NCI-H2196 treated with DMSO at 0.1 percent for 48 hours (cell line): ENCODE measurements around the gene SLC38A1.
"Not testable (repeated sequence)": the region's sequence is repeated elsewhere in the genome, so short reads cannot be mapped to it uniquely, and the experiment has no call there.

ENCODE experiments used
- DNase-seq: peaks from one replicate; lab custom pipeline; 2025; ENCODE audit not compliant: unreplicated experiment; lab: John Stamatoyannopoulos, UW

The SLC38A1 gene

DNA sequence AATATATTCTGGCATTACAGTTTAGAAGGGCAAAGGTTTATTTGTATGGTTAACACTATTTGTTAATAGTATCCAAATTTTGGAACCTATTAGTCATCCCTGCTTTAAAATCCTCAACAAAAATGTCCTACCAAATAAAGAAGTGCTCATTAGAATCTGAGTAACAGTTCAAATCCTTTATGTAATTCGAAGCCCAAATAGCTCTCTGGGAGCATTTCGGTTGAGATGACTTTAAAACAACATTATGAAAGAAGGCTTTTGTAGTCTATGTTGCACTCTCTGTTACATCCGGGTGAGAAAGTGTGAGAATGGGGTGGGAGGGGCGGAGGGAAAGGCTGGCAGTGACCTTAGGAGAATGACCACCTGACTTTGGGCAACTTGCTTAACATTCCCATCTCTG lies 59.7 kb downstream of the SLC38A1 start:
- DNase-seq: peak; percentile 67

DNA sequence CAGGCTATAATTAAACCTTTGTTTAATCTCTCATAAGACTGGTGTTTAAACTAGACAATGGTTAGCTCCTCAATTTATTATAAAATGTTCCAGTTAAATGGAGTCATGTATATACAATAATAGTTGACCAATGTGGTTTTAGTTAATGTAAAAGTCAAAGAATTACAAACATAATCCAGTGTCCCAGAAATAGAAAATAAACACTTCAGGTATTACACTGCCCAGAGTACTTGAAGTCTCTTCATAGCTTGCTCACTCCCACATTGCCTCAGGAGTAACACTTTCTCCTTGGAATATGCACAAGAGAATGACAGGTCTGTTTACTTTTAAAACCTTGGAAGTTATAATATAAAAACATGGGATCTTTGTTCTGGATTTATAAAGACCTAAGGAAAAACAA lies 60.5 kb downstream of the SLC38A1 start:
- no peak for DNase-seq

DNA sequence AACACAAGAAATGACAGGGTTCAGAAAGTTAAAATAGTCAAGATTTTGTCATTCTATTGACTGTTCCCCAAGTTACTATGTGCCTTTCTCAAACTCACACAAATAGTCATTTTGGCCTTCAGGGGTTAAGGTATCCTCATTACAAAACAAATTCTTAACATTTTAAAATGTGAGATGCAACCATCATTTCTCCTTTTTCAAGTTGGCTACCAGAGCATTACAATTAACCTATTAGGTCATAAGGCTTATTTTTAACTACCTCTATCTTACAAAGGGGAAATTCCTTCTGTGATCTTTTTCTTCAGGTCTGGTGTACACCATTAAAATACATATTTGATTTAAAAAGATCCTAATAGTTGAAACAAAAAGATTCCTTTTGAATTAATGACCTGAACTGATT lies 61.2 kb downstream of the SLC38A1 start:
- DNase-seq: no peak

DNA sequence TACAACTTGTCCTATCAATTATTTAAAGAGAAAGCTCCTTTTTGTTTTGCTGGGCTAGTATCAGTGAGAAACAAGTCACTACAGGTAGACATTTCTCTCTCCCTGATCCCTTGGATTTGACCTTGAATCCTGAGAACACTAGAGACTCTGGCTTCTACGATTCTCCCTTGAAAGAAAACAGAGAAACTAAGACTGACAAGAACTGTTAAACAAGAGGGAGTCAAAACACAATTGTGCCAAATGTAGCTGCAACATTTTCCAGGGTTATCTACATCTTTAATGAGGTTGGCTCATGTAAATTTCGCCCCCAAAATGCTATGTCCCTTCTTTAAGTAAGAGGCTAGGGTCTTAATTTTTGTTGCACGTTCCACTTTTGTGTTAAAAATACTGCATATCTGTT lies 62.4 kb downstream of the SLC38A1 start:
- no peak for DNase-seq

DNA sequence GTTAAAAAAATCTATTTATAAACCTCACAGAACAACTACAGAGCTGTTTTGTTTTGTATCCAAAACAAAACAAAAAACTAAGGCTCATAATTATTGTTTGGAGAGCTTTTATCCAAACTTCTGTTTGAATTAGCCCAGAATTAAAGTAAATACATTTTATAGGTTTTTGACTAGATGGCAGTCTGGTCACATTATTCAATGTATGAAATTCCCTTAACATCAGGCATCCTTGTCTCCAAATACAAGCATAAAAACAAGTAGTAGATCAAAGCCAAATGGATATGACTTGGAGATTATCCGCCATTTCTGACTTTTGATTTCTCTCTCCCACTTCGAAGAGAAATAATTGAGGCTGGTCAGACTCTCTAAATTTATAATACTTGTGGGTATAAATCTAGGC lies 63.5 kb downstream of the SLC38A1 start:
- no peak for DNase-seq

DNA sequence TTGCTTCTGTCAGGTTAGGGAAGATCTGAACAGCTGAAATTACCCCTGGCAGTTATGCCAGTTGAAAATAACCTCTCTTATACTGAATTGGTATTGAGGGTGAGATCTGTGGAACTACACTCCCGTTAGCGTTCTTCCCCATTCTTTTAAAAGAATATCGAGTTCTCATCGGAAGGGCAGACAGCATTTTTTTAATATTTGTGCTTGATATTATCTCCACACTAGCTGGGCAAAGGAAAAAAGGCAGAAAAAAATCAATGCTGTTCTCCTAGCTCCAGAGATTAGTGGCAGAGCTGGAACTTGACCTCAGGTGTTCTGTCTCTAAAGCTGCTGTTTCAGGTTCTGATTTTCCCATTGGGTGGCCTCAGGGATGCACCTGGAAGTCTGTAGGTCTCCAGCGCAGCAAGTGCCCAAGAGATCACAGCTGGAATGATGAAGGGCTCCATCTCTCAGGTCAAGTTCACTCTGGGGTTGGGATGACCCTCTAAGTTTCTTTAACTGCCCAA lies 67.5 kb downstream of the SLC38A1 start:
- DNase-seq: no peak

DNA sequence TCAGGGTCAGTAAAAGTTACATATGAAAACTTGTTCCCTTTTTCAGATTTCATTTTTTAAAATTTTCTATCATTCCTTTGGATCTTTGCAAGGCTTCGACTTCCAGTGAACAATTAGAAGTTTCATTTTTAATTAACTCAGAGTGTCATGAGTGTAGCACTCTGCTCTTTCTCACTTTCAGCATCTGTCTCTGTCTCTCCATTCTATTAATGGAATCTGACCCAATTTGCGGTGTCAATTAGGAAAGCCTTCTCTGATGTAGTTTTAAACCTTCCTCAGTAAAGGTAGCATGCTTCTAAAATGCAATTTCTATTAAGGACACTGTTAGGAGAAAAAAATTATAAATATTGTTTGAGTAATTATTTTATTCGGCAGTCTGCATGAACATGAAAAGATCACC lies 68.3 kb downstream of the SLC38A1 start:
- DNase-seq: no peak

DNA sequence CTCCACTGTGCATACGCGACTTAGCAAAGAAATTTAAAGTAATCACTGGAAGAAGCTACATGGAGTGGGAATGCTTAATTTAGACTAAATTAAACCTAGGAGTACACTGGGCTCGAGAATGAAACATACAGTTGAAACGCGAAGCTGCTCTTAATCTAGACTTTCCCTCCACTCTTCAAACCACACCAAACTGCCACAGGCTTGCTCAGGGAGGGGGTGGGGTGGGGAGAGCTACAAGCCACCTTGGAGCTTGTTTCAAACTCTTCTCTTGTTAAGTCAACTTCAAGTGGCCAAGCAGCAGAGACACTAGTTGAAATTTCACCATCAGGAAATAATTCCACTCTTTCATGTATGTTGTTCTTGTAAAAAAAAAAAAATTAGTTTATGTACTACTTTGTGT lies 69.9 kb downstream of the SLC38A1 start:
- no peak for DNase-seq

DNA sequence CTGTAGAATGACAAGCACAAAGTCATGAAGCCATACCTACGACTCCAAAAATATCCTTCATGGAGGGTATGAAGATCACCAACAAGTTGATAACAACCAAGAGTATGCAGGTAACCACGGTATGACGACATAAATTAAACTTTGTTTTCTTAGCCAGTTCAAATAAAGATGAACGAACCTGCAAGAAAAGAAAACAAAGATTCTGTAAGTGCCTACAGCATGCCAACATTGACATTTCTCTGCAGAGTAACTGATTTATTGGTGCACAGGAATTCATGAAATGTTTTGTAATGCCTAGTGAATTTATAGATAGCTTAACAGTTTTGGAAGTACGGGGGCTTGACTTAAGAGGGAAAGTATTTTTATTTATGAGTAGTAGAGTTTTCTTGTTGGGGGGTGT lies 71.0 kb downstream of the SLC38A1 start:
- no peak for DNase-seq

DNA sequence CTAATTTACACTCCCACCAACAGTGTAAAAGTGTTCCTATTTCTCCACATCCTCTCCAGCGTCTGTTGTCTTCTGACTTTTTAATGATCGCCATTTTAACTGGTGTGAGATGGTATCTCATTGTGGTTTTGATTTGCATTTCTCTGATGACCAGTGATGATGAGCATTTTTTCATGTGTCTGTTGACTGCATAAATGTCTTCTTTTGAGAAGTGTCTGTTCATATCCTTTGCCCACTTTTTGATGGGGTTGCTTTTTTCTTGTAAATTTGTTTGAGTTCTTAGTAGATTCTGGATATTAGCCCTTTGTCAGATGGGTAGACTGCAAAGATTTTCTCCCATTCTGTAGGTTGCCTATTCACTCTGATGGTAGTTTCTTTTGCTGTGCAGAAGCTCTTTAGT lies 78.3 kb downstream of the SLC38A1 start:
- DNase-seq: not testable (repeated sequence)

DNA sequence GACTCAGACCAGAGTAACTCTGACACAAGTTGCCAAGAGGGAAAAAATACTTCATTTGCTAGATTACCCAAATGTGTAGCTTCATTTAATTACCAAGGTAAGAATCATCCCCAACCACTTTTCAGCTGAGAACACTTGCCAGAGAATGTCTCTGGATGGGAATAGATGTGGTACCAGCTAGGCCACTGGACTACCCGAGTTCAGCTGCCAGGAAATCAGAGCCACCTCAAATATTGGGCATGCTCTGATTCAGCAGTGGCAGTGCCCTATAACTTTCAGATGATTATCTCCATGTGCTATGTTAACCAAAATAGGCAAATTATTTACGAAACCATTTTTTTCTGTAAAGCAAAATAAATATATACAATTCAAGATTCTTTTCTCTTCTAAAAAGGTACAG lies 80.7 kb downstream of the SLC38A1 start:
- DNase-seq: no peak

DNA sequence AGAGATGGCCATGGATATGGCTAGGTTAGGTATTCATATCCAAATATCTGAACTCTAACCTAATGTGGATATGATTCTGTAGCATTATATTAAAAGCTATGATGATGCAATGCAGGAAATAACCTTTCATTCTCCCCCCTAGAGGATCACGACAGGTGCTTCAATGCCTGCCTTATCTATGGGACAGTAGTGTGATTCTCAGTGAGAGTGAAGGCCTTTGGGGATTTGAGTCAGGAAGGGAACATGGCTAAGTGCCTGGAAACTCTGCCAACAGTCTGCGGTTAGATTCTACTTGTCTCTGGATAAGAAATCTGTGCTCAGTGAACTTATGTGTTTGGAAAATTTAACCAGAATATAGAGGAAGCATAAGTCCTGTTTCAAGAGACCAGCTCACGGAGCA lies 81.8 kb downstream of the SLC38A1 start:
- DNase-seq: no peak

DNA sequence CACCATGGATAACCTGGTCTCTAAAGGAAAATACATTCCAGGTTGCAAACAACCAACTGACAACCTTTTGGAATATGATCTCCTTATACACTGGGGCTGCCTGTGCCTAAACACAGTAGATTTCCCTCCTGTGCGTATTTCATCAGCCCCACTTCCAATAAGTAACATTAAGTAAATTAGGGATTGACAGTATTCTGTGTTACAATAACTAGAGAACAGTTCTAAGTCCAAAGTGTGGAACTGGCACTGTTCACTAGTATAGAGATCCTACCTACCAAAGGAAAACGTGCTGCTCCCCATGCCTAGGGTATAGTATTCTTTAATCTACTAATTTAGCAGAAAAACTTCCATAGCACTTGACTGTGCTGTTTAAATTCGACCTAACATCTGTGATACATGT lies 82.8 kb downstream of the SLC38A1 start:
- DNase-seq: no peak

DNA sequence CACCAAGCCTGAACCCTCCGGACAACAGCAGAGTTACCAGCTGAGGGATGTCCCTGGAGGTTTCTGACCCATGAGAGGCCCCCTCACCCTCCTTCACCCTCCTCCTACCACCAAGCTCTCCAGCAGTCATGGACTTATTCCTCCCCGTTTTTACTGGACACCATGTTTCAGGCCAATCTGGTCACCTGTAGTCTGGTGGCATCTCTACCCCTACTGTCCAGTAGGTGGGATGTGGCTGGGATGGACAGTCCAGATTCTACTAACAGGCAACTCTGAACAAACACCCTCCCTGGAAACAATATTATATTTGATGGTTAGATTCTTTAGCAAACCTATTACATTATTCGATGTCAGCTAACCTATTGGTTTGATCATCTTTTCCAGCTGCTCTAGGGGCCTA lies 83.2 kb downstream of the SLC38A1 start:
- no peak for DNase-seq

DNA sequence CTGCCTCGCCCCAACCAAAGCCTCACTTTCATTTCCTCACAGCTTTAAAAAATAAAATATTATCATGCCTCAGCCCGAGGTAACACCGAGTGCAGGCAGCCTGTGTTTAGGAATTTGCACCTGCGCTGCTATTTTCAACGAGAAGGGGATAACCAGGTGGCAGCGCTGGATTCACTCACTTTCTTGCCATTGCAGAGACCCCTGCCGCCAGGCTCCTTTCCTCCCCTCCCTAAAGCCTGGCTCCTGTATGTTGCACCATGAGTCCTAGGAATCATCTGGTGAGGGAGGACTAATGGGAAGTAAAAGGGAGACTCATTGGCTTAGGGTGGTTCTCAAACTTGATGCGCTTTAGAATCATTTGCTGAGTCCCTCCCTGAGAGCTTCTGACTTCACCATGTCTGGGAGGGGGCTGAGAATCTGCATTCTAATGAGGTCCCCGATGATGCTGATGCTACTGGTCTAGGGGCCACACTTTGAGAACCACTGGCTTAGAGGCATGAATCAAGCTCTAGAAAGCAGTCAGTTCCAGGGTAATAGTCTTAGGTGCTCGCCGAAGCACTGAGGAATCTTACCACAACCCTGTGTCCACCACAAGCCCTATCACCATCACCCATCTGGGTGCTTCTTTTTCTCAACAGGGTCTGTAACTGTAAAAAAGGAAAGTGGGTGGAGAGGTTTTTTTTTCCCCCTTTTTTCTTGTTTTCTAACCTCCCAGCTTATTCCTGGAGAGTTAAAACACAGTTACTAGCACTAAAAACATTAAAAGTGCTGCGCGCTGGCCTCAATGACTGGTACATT lies 83.8 kb downstream of the SLC38A1 start:
- no peak for DNase-seq

DNA sequence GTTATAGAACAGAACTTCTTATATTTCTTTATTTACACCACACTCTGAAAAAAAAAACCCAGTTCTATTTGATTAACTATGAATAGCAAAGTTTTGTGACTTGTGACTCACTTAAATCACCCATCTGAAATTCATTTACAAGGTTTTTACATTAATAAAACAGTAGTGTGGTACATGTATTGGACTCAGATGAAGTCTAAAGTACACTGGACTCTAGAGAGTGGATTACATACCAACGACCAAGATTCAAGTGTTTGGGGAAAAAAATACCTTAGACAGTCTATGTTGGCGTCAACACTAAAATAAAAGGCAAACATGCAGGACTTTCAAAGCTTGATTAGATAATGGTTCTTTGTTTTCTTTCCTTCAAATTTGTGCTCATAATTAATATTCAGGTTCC lies 85.7 kb downstream of the SLC38A1 start:
- no peak for DNase-seq

DNA sequence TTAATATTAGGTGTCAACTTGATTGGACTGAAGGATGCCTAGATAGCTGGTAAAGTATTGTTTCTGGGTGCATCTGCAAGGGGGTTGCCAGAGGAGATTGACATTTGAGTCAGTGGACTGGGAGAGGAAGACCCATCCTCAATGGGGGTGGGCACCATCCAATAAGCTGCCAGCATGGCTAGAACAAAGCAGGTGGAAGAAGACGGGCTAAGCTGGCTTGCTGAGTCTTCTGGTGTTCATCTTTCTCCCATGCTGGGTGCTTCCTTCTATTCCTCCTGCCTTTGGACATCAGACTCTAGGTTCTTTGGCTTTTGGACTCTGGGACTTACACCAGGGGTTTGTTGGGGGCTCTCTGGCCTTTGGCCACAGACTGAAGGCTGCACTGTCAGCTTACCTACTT lies 87.4 kb downstream of the SLC38A1 start:
- no peak for DNase-seq

DNA sequence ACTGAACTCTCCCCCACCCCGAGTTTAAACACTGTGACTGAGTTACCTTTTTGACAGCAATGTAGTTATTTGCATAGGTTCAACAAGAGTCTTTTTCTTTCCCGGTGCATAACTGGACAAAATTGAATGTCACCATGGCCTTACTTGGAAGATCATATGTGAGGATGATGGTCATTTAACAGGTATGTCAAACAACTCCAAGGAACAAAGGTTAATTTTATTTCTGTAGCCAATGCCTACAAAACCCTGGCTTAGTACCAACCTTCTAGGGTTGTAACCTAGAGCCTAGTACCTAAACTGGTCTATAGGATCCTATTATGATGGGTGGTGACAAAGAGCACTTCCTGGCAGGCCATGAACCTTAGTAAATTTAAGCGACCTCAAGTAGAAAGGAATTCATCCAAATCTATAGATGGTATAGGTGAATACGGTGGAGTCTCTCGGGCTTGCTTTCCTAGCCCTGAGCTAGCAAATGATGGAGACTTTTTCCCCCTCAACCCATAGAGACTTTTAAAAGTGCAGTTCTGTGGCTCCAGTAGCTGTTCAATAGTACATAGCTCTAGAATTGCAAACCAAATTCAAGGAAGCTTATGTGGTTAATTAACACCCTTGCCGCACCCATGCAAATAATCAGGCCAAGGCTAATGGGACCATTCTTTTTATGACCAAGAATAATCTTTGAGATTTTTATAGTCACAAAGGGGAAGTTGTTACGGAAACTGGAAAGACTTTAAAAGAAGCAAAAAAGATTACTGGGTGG lies 89.0 kb downstream of the SLC38A1 start:
- DNase-seq: no peak

DNA sequence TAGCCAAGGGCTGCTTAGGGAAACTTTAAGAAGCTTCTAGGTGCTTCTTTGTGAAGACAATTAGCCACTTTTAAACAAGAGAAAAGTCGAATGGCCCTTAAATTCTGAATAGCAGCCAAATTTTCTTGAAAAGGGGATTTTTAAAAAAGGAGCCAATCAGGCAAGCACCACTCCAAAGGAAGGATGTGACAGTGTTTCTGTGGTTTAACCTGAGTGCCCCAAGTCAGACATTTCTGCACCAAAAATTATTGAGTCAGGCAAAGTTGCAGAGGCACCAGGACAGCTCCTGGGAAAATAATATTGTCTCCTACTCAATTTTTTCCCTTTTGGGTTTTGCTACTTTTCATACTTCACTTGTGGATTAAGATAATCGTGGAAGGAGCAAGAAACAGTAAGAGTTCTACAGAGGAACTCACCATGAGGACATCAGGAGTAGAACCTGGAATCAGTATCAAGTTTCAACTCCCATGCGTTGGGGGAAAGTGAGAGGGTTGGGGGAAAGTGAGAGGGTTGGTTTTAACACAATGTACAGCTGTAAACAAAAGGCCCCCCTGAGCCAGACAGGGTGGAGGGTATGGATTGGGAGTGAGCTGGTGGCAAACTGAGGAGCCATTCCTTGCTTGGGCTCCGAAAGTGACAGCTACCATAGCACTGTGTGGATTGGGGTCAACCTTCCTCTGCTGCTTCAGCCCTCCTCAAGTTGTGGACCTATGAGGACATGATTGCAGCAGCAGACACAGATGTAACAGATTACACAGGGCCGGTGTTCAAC lies 90.8 kb downstream of the SLC38A1 start:
- no peak for DNase-seq

DNA sequence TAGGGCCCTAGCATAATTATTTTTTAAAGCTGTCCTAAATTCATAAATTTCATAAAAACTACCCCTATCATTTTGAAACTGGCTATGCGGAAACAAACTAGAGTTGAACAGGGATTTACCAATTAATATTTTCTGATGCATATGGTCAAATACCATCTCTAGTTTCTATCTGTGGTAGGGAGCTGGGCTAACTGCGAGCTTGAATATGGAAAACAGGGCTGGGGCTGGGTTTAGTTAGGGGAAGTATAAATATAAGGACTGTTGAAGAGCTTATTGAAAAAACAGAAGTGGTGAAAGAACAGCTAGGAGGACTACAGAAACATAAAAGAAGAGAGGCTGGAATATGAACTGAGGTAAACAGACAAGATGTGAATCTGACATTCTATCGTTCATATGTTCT lies 91.8 kb downstream of the SLC38A1 start:
- DNase-seq: no peak

DNA sequence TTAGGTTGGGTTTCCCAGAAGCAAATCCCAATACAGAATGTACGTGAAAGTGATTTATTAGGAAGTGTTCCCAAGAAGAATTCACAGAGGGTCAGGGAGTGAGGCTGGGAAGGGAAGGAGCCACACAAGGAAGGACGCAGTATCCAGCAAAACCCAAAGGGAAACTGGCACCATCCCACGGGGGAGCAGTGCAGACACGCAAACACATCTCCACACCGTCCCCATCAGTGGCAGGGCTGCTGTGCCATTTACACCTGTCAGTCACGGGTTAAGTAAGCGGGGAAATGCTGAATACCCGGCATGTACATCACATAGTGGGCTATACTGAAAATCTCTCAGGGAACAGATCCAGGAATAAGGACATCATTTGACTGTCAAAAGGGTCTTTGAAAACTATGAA lies 93.9 kb downstream of the SLC38A1 start:
- DNase-seq: no peak
